Fibroblast of pulmonary artery (primary cell): ENCODE data around the gene ZBTB38.

ENCODE experiments used
- DNase-seq: peaks from one replicate; pipeline ENCODE4 v3.0.0-alpha.2; 2010; ENCODE audit warnings: low read depth
- H3K4me3 ChIP-seq: replicated peaks from 2 replicates; pipeline ENCODE4 v1.5.1; 2011; ENCODE audit warnings: low read depth, mild to moderate bottlenecking, control low read depth, low read length, moderate library complexity
- TF ChIP-seq, protein P1 (sequence below): IDR thresholded peaks from 2 replicates; pipeline ENCODE4 v1.5.1; 2011; ENCODE audit warnings: mild to moderate bottlenecking, control low read depth, low read length, inconsistent platforms; ENCODE audit errors: missing control alignments

The ZBTB38 gene, protein sequence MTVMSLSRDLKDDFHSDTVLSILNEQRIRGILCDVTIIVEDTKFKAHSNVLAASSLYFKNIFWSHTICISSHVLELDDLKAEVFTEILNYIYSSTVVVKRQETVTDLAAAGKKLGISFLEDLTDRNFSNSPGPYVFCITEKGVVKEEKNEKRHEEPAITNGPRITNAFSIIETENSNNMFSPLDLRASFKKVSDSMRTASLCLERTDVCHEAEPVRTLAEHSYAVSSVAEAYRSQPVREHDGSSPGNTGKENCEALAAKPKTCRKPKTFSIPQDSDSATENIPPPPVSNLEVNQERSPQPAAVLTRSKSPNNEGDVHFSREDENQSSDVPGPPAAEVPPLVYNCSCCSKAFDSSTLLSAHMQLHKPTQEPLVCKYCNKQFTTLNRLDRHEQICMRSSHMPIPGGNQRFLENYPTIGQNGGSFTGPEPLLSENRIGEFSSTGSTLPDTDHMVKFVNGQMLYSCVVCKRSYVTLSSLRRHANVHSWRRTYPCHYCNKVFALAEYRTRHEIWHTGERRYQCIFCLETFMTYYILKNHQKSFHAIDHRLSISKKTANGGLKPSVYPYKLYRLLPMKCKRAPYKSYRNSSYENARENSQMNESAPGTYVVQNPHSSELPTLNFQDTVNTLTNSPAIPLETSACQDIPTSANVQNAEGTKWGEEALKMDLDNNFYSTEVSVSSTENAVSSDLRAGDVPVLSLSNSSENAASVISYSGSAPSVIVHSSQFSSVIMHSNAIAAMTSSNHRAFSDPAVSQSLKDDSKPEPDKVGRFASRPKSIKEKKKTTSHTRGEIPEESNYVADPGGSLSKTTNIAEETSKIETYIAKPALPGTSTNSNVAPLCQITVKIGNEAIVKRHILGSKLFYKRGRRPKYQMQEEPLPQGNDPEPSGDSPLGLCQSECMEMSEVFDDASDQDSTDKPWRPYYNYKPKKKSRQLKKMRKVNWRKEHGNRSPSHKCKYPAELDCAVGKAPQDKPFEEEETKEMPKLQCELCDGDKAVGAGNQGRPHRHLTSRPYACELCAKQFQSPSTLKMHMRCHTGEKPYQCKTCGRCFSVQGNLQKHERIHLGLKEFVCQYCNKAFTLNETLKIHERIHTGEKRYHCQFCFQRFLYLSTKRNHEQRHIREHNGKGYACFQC (N-terminal part only)

DNA sequence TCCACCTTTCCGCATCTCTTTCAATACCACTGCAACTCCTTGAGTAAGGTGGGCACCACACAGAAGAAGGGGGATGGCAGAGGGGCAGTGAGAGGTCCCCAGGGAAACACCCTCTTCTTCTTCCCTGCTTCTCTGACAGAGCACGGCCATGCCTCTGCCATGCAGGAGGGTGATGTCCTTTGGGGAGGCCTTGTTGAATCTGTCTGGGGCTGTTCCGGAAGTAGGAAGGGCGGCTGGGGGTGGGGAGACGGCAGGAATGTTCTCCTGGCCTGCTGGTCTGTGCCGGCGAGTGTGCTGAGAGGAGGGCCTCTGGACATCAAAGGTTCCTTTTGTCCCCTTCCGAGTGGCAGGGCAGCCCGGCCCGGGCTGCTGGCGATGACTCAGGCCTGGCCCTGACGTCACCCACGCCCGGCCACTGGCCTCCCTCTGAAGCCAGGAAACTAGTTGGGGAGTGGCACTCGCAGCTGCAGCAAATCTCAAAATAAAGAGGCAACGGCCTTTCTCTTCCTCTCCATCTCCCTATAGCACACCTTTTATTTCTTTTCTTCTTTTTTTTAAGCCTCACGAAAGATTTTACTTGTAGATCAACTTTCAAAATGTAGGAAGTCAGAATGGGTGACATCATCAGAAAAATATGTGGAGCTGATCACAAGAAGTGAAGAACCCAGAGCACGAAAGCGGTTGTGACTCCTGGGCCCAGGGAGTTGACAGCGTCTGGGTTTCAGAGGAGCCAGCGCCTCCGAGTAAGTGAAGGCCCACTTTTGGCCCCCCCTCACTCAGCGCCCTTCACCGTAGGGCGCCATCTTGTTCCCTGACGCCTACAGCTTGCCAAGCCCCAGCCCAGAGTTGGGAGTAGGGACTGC, at the start of gene ZBTB38:
ZBTB38 (plus strand) TSS at position 443 of the 863 bp plus-strand sequence. CDS start 73,885 bp downstream, outside the sequence.
- DNase-seq, result peak; percentile 98
- peak within 1 kb of the TSS; percentile 66 for H3K4me3 ChIP-seq

DNA sequence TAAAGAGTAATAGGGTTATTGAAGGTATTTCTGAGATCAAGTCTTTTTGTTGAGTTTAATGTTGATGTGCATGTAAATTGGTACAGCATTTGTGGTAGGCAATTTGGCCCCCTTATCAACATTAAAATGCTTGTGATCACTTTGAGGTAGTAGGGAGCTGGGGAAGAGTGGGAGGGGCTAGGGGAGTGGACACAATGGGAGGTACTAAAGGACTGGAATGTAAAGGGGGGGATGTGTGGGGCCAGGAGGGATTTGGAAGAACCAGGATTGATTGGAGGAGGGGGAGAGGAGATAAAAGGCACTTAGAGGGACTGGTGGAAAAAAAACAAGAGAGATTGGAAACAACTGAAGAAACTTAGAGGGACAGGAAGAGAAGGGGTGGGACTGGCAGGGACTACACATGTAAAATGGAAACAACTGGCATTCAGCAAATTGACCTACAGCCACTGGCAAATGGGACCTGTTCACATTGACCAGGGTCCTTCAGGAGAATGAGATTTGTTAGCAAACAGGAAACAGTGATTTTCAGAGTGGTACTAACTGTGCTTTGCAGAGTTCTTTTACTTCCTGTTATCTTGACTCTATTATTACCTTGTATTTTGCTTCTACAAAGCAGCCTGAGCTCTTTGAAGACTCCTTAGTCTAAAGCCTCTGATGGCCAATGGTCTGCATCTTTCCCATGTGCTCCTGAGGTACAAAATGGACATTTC, 47.8 kb upstream of the ZBTB38 start:
- H3K4me3 ChIP-seq, result no peak overlapping the region
- TF ChIP-seq, protein P1, sequence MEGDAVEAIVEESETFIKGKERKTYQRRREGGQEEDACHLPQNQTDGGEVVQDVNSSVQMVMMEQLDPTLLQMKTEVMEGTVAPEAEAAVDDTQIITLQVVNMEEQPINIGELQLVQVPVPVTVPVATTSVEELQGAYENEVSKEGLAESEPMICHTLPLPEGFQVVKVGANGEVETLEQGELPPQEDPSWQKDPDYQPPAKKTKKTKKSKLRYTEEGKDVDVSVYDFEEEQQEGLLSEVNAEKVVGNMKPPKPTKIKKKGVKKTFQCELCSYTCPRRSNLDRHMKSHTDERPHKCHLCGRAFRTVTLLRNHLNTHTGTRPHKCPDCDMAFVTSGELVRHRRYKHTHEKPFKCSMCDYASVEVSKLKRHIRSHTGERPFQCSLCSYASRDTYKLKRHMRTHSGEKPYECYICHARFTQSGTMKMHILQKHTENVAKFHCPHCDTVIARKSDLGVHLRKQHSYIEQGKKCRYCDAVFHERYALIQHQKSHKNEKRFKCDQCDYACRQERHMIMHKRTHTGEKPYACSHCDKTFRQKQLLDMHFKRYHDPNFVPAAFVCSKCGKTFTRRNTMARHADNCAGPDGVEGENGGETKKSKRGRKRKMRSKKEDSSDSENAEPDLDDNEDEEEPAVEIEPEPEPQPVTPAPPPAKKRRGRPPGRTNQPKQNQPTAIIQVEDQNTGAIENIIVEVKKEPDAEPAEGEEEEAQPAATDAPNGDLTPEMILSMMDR, result no peak
- DNase-seq, result no peak

More for the DNA sequence above, at the start of gene ZBTB38:
- TF ChIP-seq, protein P1, result no peak

DNA sequence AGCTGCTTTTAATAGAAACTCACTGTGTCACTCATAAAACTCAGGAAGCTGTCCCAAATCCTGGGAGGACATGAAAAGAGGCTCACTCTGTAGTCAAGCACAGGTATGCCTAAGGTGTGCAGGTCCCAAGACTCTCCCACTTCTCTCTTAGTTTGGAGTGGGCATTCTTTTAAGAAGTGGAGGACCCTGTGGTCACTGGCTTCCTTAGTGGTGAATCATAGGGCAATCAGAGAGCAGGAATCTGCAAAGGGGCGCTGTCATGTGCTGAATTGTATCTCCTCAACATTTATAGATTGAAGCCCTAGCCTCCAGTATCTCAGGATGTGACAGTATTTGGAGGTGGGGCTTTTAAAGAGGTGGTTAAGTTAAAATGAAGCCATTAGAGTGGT, 47.2 kb upstream of the ZBTB38 start:
- TF ChIP-seq, protein P1, result no peak
- H3K4me3 ChIP-seq, result no peak overlapping the region
- peak; percentile 45 for DNase-seq

DNA sequence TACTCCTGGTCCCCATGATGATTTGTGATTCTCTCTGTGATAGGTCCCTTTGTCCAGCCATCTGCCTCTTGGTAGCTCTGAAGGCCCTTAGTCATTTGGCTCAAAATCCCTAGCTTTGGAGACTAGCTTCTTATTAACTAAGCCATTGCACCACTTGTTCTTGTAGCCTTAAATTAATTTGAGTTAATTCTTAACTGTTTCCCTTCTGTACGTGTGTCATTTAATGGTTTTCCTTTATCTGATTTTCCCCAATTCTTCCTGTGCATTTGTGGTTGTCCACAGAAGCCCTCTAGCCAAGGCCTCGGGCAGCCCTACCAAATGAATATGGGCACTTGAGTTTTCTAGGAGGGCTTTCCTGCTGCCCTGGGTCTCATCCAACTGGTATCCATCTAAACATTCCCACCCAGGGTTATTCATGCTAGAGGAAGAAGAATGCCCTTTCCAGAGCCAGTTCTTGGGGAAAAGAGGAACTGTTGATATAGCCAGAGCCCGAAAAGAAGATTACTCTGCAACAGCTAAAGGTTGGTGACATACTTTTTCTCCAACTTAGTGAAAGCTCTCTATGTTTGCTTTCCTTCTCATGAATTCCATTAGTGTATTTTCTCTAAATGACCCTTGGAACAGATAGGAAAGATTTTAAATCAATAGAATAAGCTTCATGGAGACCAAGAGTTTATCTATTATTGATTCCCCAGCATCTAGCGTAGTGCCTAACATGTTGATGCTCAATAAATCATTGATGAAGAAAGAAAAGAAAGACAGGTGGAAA, 44.2 kb upstream of the ZBTB38 start:
- TF ChIP-seq, protein P1, result no peak
- no peak for DNase-seq
- H3K4me3 ChIP-seq, result no peak overlapping the region

DNA sequence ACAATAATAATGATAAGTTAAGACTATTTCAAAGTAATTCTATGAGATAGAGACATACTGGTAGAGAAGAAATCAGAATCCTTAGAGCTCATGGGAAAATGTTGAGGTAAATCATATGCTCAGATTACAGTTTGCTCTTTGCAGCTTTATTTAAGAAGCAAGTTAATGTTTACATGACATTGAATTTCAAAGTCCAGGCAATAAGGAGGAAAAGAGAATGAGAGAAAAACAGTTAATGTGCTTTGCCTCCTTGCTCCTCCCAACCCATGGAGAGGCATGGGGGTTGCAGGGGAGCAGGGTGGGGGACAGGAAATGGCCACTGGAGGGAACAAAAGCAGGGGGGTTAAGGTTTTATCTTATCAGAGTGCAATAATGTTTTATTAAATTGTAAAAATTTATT, 42.2 kb upstream of the ZBTB38 start:
- no peak overlapping the region for H3K4me3 ChIP-seq
- peak; percentile 66 for DNase-seq
- TF ChIP-seq, protein P1, result no peak
